Ramos (cell line): ENCODE data around the gene VWA1.

Source experiments
- in situ Hi-C: fragments of 300-500 bp; cut with MboI; formaldehyde crosslinking; loops from one replicate; pipeline ENCODE4 v1.14.3; 2022; ENCODE audit warnings: low sequenced_read_pairs; ENCODE audit not compliant: unreplicated experiment

The VWA1 gene

GRCh38 chr1:1435106-1435903 lies at the start of gene VWA1:
TSS of gene VWA1 (plus strand) at chr1:1435690. CDS start at chr1:1435749, 59 bp downstream.
- in situ Hi-C loops, result no loop called here

- in situ Hi-C loops, result no loop called here
Observed at GRCh38 chr1:1385931-1386330, 49.6 kb upstream of the VWA1 start.

GRCh38 chr1:1387098-1388077 lies 48.1 kb upstream of the VWA1 start:
- in situ Hi-C loops, result no loop called here

- in situ Hi-C loops, result no loop called here
Observed at GRCh38 chr1:1388078-1388472, 47.4 kb upstream of the VWA1 start.

GRCh38 chr1:1390675-1391074 lies 44.8 kb upstream of the VWA1 start:
- in situ Hi-C loops, result no loop called here

- in situ Hi-C loops, result no loop called here
Observed at GRCh38 chr1:1391225-1391624, 44.3 kb upstream of the VWA1 start.

GRCh38 chr1:1393014-1393413 lies 42.5 kb upstream of the VWA1 start:
- in situ Hi-C loops, result no loop called here

GRCh38 chr1:1393428-1393827 lies 42.1 kb upstream of the VWA1 start:
- in situ Hi-C loops, result no loop called here

- in situ Hi-C loops, result no loop called here
Observed at GRCh38 chr1:1394116-1394515, 41.4 kb upstream of the VWA1 start.

- in situ Hi-C loops, result no loop called here
Observed at GRCh38 chr1:1395166-1395565, 40.3 kb upstream of the VWA1 start.

- in situ Hi-C loops, result no loop called here
Observed at GRCh38 chr1:1397839-1398523, 37.5 kb upstream of the VWA1 start.

- in situ Hi-C loops, result no loop called here
Observed at GRCh38 chr1:1398677-1399186, 36.8 kb upstream of the VWA1 start.

- in situ Hi-C loops, result no loop called here
Observed at GRCh38 chr1:1399187-1399871, 36.2 kb upstream of the VWA1 start, which contains the start of gene CCNL2. TSS of gene CCNL2 (minus strand) at chr1:1399335. CDS start at chr1:1399306, 29 bp downstream.

GRCh38 chr1:1399872-1400575 lies 35.5 kb upstream of the VWA1 start:
- in situ Hi-C loops, result no loop called here

- in situ Hi-C loops, result no loop called here
Observed at GRCh38 chr1:1400576-1401456, 34.7 kb upstream of the VWA1 start.

GRCh38 chr1:1401457-1402010 lies 34.0 kb upstream of the VWA1 start:
- in situ Hi-C loops, result no loop called here

GRCh38 chr1:1402072-1402900 lies 33.2 kb upstream of the VWA1 start:
- in situ Hi-C loops, result no loop called here
